Gastrocnemius medialis (tissue), 4 donors: ENCODE data around the gene ZNF277. TPM values are rescaled to one million over a fixed set of nuclear protein-coding genes. Genes with fewer than 3 reads are reported as not detected.

Experiments used
- ATAC-seq, 2 donors: fragments of 150-250 bp; one replicate each; pipeline ENCODE4 v1.9.1; 2016
- DNase-seq, 2 donors: peaks; one replicate each; pipeline ENCODE4 v3.0.0-alpha.2; 2019
- H3K27ac ChIP-seq, 4 donors: fragments of 200-600 bp; sonication (generic); 1 replicate in 1 of 4; 2 replicates in 3 of 4; pipeline ENCODE4 v1.5.1; 2016 to 2018; ENCODE audit warnings: mild to moderate bottlenecking in 2 of 4, moderate library complexity in 1 of 4
- H3K27me3 ChIP-seq, 3 donors: fragments of 200-600 bp; sonication (generic) in 2 of 3; 1 replicate in 1 of 3; 2 replicates in 2 of 3; pipeline versions ENCODE4 v1.5.1 to v1.6.0; 2016 to 2019; ENCODE audit warnings: mild to moderate bottlenecking in 1 of 3, moderate library complexity in 1 of 3
- H3K36me3 ChIP-seq, 2 donors: fragments of 200-600 bp; sonication (generic) in 1 of 2; one replicate each; pipeline ENCODE4 v1.5.1; 2017 to 2018
- H3K4me1 ChIP-seq, 2 donors: fragments of 200-600 bp; sonication (generic) in 1 of 2; one replicate each; pipeline ENCODE4 v1.5.1; 2016 to 2017; ENCODE audit warnings: mild to moderate bottlenecking in 2 of 2
- H3K4me3 ChIP-seq, 4 donors: fragments of 200-600 bp; sonication (generic) in 3 of 4; 1 replicate in 1 of 4; 2 replicates in 3 of 4; pipeline ENCODE4 v1.5.1; 2016 to 2019; ENCODE audit warnings: mild to moderate bottlenecking in 2 of 4
- H3K9me3 ChIP-seq, 3 donors: fragments of 200-600 bp; sonication (generic) in 2 of 3; 1 replicate in 1 of 3; 2 replicates in 2 of 3; pipeline ENCODE4 v1.5.1; 2016 to 2019
- POLR2A ChIP-seq, 2 donors: fragments of 450-650 bp; IDR thresholded peaks; one replicate each; pipeline ENCODE4 v1.6.1; 2017; ENCODE audit warnings: antibody characterized with exemption in 2 of 2, mild to moderate bottlenecking in 2 of 2, moderate library complexity in 2 of 2
- in situ Hi-C, 4 donors: fragments of 200-750 bp; cut with MboI; loops; one replicate each; pipeline versions ENCODE4 v1.15.0 to v1.8.0; 2017; ENCODE audit warnings: low sequenced_read_pairs in 4 of 4
- intact Hi-C: fragments of 100-400 bp; cut with DNase I; formaldehyde crosslinking; loops from one replicate; pipeline ENCODE4 v1.15.1; 2023; ENCODE audit warnings: low total_unique reads
- total RNA-seq, 4 donors: library from RNA; depleted of rRNA; stranded (reverse); fragments of >200 nt; gene quantifications; one replicate each; pipeline versions ENCODE4 v1.1.0 to v1.2.3, GENCODE V29; 2016
- TF ChIP-seq, protein P1 (sequence below), 5 experiments: fragments of 450-650 bp in 3 of 5; fragments of 200-600 bp in 2 of 5; sonication (generic) in 2 of 5; IDR thresholded peaks in 4 of 5; conservative IDR thresholded peaks in 1 of 5; 1 replicate in 4 of 5; 2 replicates in 1 of 5; pipeline ENCODE4 v1.5.1; 2016 to 2019; ENCODE audit warnings: antibody characterized with exemption in 5 of 5, mild to moderate bottlenecking in 3 of 5, moderate library complexity in 3 of 5

Gene ZNF277
- total RNA-seq, 4 donors from 2014 or later, result 12.2 to 16.5 (median 15.0) TPM

- no peaks in the 10 kb centered on the region for H3K27me3 ChIP-seq
- H3K27ac ChIP-seq, result no peak overlapping the region
- intact Hi-C loops, result no loop called here
- no peak for TF ChIP-seq POLR2A (IDR thresholded peaks at IDR 0.05)
- TF ChIP-seq, protein P1, sequence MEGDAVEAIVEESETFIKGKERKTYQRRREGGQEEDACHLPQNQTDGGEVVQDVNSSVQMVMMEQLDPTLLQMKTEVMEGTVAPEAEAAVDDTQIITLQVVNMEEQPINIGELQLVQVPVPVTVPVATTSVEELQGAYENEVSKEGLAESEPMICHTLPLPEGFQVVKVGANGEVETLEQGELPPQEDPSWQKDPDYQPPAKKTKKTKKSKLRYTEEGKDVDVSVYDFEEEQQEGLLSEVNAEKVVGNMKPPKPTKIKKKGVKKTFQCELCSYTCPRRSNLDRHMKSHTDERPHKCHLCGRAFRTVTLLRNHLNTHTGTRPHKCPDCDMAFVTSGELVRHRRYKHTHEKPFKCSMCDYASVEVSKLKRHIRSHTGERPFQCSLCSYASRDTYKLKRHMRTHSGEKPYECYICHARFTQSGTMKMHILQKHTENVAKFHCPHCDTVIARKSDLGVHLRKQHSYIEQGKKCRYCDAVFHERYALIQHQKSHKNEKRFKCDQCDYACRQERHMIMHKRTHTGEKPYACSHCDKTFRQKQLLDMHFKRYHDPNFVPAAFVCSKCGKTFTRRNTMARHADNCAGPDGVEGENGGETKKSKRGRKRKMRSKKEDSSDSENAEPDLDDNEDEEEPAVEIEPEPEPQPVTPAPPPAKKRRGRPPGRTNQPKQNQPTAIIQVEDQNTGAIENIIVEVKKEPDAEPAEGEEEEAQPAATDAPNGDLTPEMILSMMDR (IDR thresholded peaks at IDR 0.05 in 4 of 5, conservative IDR thresholded peaks at IDR 0.05 in 1 of 5), result no peak
- no peak for ATAC-seq
- in situ Hi-C loops, result no loop called here
- DNase-seq, result no peak
- no peak overlapping the region for H3K4me3 ChIP-seq
- H3K4me1 ChIP-seq, result peaks cover 17 to 43% of the 10 kb centered on the region in 2 donors
- H3K36me3 ChIP-seq, result no peaks in the 10 kb centered on the region
- no peaks in the 10 kb centered on the region for H3K9me3 ChIP-seq
These were observed 32.3 kb upstream of the ZNF277 start for GRCh38 chr7:112174192-112174591.

- TF ChIP-seq, protein P1 (IDR thresholded peaks at IDR 0.05 in 4 of 5, conservative IDR thresholded peaks at IDR 0.05 in 1 of 5), result no peak
- TF ChIP-seq POLR2A (IDR thresholded peaks at IDR 0.05), result no peak
- in situ Hi-C loops (no loop called here), intact Hi-C loops (no loop called here)
- Histone ChIP-seq H3K9me3 (no peaks in the 10 kb centered on the region), H3K27me3 (no peaks in the 10 kb centered on the region), H3K36me3 (no peaks in the 10 kb centered on the region), H3K27ac (no peak overlapping the region), H3K4me1 (peaks cover 32 to 60% of the 10 kb centered on the region in 2 donors), H3K4me3 (no peak overlapping the region)
- ATAC-seq (no peak), DNase-seq (no peak)
These were observed 30.3 kb upstream of the ZNF277 start for GRCh38 chr7:112176241-112176640.

DNA sequence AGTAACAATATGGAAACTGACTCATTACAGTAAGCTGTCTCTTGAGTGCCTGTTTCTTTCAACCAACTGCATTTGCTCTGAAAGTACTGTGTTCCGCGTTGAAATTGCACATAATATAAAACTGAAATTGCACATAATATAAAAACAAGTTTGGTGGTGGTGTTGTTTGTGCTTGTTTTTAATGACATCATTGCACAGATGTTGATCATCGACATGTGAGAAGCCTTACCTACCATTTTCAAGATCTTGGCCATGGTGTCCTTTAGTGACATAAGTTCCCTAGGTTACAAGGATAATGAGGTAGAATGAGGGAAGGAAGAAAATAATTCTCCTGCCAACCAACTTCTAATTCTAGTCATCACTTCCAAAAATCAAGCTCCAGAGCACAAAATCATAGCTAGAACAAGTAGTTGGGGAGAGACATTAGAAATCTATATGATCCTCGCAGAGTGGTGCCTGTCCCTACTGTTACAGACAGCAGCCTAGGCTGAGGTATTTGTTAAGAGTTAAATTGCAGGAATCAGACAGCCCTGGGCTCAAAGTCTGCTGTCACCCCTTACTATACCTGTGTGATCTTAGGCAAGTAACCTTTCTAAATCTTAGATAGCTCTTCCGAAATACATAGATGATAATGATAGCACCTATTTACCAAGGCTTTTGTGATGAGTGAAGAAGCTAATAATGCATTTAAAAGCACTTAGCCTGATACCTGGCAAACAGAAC is 29.6 kb upstream of the ZNF277 start:
- no peaks in the 10 kb centered on the region for H3K27me3 ChIP-seq
- TF ChIP-seq POLR2A (IDR thresholded peaks at IDR 0.05), result no peak
- no peaks in the 10 kb centered on the region for H3K9me3 ChIP-seq
- no peak for ATAC-seq
- intact Hi-C loops, result no loop called here
- no peaks in the 10 kb centered on the region for H3K36me3 ChIP-seq
- H3K4me3 ChIP-seq, result no peak overlapping the region
- in situ Hi-C loops, result no loop called here
- H3K4me1 ChIP-seq, result peaks cover 32 to 63% of the 10 kb centered on the region in 2 donors
- H3K27ac ChIP-seq, result no peak overlapping the region
- DNase-seq, result no peak

- H3K4me1 ChIP-seq, result peaks cover 39 to 75% of the 10 kb centered on the region in 2 donors
- H3K27me3 ChIP-seq, result no peaks in the 10 kb centered on the region
- H3K4me3 ChIP-seq, result no peak overlapping the region
- intact Hi-C loops, result no loop called here
- ATAC-seq (no peak), DNase-seq (no peak)
- TF ChIP-seq, protein P1 (IDR thresholded peaks at IDR 0.05 in 4 of 5, conservative IDR thresholded peaks at IDR 0.05 in 1 of 5), result no peak
- no peak for TF ChIP-seq POLR2A (IDR thresholded peaks at IDR 0.05)
- H3K27ac ChIP-seq, result no peak overlapping the region
- no peaks in the 10 kb centered on the region for H3K36me3 ChIP-seq
- in situ Hi-C loops, result no loop called here
- no peaks in the 10 kb centered on the region for H3K9me3 ChIP-seq
These were observed 26.3 kb upstream of the ZNF277 start for GRCh38 chr7:112180223-112180622.

DNA sequence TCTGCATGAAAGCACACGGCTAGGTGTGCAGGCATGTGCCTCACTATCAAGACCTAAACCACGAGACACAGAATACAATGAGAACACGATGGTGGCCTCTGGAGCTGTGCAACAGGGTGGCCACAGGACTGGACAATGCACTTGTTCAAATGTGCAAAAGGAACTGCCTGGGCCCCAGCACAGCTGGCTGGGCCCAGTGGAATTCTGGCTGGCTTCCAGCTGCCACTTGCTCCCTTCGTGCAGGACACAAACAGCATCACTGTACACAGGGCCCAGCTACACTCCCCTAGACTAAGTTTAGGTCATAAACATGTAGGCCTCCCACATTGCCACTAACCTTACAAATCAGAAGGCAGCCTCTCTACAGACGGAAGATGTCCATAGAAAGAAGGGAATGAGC is 23.7 kb upstream of the ZNF277 start:
- Histone ChIP-seq H3K36me3 (no peaks in the 10 kb centered on the region), H3K4me3 (no peak overlapping the region), H3K27me3 (no peaks in the 10 kb centered on the region), H3K27ac (peak overlapping the region in 2 of 4 donors; percentile 22 to 23), H3K9me3 (no peaks in the 10 kb centered on the region), H3K4me1 (peaks cover 59 to 83% of the 10 kb centered on the region in 2 donors)
- TF ChIP-seq, protein P1 (IDR thresholded peaks at IDR 0.05 in 4 of 5, conservative IDR thresholded peaks at IDR 0.05 in 1 of 5), result no peak
- TF ChIP-seq POLR2A (IDR thresholded peaks at IDR 0.05), result no peak
- ATAC-seq (peak in 1 of 2 donors; percentile 35), DNase-seq (no peak)
- intact Hi-C loops, result no loop called here
- in situ Hi-C loops, result no loop called here
